Renal cortical epithelial cell (primary cell): ENCODE data around the gene TMEM92. TPM values are rescaled to one million over a fixed set of nuclear protein-coding genes. Genes with fewer than 3 reads are reported as not detected.

Experiments
- DNase-seq: peaks from one replicate; pipeline ENCODE4 v3.0.0-alpha.2; 2011; ENCODE audit warnings: low read depth
- total RNA-seq: library from RNA; depleted of rRNA; stranded (reverse); fragments of >200 nt; gene quantifications from 2 replicates; pipeline ENCODE4 v1.2.3, GENCODE V29; 2014

The TMEM92 gene
- total RNA-seq = 0.87 and 2.3 TPM in 2 replicates

DNA sequence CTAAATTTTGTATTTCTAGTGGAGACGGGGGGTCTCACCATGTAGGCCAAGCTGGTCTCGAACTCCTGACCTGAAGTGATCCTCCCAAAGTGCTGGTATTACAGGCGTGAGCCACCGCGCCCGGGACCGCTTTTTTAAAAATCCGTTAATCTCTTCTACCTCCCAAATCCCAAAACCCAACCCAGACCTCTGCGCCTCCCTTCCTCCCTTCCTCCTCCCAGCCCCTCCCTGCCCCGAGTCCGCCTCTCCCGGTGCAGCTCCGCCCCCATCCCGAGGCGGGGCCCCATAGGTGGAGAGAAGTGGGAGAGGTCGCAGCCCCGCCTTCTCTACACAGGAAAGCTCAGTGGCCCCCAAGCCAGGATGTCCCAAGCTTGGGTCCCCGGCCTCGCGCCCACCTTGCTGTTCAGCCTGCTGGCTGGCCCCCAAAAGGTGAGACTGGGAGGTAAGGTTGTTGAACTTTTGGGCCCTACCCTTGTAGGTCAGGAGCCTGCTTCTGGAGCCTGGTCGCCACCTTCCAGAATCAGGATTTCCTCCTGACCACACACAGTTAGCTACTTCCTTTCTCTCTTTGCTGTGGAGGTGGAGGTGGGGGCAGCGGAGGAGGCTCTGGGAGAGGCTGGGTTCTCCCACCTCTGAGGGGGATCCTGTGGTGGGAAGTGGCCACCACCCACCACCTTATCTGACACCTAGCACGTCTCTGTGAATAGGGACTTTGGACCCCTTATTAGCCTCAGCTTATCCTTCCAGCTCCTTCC, at the start of gene TMEM92:
Gene TMEM92, plus strand, starts transcription at position 325 of the 755 bp plus-strand sequence. Its CDS starts 36 bp downstream, at position 361.
- no peak for DNase-seq

GRCh38 chr17:50225701-50226240, 48.5 kb upstream of the TMEM92 start:
- DNase-seq = no peak

- no peak for DNase-seq
Measured at GRCh38 chr17:50234581-50234980, 39.7 kb upstream of the TMEM92 start.

GRCh38 chr17:50237901-50238300, 36.4 kb upstream of the TMEM92 start:
- DNase-seq = no peak

DNA sequence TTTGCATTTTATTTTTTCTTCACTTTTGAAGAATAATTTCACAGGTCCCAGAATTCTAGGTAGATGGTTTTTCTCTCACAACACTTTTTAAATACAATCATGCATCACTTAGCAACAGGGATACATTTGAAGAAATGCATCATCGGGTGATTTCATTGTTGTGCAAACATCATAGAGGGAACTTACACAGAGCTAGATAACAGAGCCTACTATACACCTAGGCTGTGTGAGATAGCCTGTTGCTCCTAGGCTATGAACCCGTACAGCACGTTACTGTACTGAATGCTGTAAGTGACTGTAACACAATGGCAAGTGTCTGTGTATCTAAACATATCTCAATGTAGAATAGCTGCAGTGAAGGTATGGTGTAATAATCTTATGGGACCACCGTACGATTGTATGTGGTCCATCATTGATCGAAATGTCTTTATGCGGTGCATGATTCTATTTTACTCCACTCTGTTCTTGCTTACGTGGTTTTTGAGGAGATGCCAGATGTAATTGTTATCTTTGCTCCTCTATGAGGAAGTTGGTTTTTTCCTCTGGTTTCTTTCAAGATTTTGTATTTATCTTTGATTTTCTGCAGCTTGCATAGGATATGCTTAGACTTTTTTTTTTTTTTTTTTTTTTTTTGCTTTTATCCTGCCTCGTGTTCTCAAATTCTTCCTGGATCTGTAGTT, 35.5 kb upstream of the TMEM92 start:
- DNase-seq = peak; percentile 13

DNA sequence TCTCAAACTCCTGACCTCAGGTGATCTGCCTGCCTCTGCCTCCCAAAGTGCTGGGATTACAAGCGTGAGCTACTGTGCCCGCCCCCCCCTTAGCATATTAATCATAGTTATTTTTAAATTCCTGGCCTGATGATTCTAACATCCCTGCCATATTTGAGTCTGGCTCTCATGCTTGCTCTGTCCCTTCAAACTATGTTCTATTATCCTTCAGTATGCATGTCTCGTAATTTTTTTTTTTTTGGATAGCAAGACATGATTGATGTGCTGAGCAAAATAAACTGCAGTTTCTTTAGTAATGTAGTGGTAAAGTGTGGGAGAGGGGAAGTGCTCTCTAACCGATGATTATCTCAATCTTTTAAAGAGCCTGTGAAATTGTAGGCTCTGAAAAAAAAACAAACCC, 34.3 kb upstream of the TMEM92 start:
- no peak for DNase-seq

DNA sequence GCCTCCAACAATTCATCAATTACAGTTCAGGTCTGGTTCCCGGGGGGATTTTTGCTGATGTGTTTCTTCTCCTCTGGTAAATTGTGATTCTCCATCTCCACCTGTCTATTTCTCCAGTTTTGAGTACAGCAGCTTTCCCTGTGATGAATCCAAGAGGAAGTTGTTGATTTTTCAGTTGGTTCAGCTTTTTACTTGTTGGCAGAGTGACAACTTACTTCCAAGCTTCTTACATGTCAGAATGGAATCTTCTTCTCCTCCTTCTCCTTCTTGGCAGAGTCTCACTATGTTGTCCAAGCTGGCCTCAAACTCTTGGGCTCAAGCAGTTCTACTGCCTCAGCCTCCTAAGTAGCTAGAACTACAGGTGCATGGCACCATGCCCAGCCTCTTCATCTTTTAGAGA, 33.4 kb upstream of the TMEM92 start:
- DNase-seq = no peak

- no peak for DNase-seq
Measured at GRCh38 chr17:50241431-50241830, 32.8 kb upstream of the TMEM92 start.

DNA sequence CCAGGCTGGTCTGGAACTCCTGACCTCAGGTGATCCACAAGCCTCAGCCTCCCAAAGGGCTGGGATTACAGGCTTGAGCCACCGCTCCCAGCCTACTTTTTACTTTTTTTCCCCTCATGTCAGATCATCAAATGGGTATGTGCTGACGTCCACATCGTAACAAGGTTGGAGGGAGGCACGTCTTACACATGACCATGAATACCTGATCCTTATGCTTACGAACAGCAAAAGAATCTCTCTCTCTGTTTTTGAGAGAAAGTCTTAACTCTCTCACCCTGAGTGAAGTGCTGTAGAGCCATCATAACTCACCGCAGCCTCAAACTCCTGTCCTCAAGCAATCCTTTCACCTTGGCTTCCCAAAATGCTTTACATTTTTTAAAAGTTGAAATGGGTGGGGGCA, 29.5 kb upstream of the TMEM92 start:
- DNase-seq = no peak

GRCh38 chr17:50248255-50248654, 26.0 kb upstream of the TMEM92 start:
- DNase-seq = no peak

DNA sequence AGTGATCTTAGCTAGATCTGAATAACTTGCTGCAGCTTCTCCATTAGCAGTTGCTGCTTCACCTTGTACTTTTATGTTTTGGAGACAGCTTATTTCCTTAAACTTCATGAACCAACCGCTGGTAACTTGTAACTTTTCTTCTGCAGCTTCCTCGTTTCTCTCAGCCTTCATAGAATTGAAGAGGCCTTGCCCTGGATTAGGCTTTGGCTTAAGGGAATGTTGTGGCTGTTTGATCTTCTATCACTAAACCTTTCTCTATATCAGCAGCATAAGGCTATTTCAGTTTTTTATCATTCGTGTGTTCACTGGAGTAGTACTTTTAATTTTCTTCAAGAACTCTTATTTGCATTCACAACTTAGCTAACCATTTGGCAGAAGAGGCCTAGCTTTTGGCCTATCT, 21.5 kb upstream of the TMEM92 start:
- no peak for DNase-seq

DNA sequence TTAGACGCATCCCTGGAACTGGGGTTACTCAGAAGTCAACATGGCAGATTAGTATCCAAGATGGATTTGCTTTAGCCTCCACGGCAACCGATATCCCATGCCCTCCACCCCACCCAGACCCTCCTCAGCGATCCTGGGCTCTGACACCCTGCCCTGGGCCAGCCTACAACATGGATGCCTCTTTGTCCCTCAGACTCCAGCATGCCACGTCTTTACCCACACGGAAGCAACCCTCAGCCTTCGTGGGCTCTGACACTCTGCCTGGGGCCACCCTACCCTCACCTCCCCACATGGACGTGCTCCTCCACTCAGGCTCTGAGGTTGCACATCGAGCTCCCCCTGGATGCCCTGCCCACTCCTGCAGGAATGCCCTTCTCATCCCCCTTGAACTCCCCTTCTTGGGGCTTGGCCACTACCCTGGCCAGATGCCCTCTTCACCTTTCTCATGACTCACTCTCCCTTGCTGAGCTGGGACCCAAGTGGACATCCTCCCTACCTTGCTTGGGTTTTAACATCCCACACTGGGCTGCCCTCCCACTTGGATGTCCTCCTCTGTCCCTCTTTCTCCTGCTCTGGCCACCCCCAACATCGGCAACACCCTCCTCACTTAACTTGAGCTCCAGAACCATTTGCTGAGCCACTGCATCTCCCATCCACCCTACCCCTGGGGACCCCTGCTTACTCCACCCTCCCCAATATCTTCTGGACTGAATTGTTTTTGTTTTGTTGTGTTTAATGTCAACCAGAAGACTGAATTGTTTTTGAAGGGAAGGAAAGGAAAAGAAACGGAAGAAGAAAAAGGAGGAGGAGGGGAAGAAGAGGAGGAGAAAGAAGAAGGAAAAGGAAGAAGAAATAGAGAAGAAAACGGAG, 18.3 kb upstream of the TMEM92 start:
- no peak for DNase-seq

DNA sequence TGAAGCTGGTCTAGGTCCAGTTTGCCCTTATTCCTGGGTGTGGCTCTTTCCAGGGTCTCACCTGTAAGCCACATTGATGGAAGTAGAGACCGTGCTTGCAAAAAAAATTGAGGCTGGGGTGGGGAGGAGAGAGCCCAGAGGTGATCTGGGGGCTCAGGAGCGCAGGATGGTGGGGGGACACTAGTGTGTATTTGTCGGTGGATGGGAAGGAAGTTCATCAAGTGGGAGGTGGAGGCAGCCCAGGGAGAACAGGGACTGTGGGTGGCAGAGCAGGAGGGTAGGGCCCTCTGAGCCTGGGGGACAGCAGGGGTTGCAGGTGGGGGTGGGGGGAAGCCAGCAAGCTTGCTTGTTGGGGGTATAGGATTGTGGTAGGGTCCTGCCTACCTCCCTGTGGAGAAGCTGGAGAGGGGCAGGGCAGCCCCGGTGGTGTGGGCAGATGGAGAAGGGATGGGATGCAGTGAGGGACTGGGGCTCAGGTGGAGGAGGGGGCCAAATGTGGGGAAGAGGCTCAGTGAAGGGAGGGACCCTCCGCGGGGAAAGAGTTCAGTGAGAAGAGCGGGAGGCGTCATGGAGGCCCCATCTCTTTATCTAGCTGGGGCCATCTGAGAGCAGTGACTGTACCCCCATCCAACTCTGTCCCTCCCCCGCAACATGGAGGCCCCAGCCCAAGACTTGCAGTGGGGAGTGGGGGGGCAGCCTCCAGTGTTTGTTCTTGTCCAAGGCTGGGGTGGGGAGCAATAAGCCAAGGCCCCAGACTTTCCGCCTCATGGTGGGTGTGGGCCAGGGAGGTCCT, 17.2 kb upstream of the TMEM92 start:
- DNase-seq = no peak

GRCh38 chr17:50257676-50258224, 16.5 kb upstream of the TMEM92 start:
- DNase-seq = no peak

DNA sequence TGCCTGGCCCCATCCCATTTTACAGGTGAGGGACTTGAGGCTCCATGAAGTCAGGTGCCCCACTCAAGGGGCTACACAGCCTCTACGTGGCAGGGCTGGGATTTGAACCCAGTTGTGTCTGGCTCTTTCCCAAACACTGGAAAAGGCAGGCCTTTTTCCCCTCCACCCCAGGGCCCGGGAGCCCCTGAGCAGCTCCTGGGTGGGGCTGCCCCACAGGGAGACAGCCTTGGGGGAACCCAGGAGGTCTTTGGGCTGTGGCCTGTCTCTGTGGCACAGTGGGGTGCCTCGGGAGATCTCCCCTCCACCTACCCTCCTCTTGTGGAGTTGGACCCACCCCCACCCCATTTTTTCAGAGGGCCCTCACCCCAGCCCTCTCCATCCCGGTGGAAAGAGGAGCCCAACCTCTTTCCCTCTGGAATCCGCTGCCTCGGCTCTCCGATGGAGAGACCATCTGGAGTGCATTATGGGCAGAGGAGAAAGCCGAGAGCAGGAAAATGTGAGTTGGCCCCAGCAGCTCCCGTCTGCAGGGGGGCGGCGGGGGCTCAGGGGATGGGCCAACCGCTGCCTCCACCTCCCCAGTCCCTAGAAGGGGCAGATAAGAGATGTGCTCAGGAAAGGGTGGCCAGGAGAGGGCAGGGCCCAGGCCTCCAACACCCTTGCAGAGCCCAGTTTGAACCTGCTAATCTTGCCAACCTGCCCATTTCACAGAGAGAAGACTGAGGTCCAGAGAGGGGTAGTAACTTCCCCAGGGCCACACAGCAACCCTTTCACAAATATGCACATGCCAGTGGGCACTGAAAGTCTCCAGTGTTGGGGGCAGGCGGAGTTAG, 15.4 kb upstream of the TMEM92 start:
- DNase-seq = no peak

GRCh38 chr17:50259477-50260324, 14.6 kb upstream of the TMEM92 start:
- no peak for DNase-seq

DNA sequence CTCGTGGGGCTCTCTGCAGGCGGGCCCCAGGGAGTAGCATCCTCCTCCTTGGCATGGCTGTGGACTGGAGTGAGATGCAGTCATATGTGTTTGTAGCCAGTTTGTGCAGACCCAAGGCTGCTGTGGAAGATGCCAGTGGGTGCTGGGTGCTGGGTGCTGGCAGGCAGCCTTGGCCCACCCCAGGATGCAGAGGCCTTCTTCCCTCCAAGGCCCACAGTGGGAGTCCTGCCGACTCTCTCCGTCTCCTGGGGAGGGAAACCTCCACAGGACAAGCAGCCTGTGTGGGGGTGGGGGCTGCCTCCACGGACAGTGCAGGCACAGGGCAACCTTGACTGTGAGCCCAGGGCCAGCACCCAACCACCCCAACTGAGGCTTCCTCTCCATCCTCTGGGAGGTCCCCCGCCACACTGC, 13.8 kb upstream of the TMEM92 start:
- no peak for DNase-seq

DNA sequence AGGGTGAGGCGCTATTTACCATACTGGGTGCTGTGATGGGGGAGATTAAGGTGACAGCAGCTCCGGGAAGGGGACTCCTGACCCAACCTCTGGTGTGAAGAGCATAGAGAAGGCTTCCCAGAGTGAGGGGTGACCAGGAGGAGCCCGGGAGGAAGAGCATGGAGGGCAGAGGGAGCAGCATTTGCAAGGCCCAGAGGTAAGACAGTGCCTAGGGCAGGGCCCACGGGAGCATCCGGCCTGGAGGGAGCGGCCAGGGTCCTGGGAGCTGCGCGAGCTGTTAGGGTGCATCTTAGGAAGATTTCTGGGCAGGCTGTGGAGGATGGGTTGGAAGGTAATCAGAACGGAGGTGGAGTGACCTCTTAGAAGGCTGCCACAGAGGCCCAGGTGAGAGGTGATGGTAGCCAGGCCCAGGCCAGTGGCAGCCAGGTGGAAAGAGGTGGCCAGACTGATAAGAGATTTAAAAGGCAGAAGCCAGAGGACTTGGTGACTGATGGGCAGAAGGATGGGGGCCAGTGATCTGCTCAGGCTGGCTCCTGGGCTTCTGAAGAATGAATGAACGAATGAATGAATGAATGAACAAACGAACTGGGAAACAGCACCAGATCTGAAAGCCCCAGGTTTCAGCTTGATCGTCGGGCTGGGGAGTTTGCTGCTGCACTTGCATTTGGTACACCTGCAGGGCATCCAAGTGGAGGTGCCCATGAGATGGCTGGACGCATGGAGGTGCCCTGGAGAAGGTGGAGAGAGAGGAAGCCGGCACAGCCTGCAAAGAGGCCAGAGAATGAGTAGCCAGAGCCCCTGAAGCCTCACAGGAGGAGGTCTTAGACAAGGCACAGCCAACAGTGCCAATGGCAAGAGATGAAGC, 13.0 kb upstream of the TMEM92 start:
- DNase-seq = no peak
